SK-N-MC (cell line): ENCODE measurements around the gene PLD1.

Experiments used
- EZH2 ChIP-seq: fragments of 200-600 bp; sonication (generic); IDR thresholded peaks from one replicate; pipeline ENCODE4 v1.6.1; 2017; ENCODE audit warnings: antibody characterized with exemption
- POLR2AphosphoS5 ChIP-seq: IDR thresholded peaks from 2 replicates; pipeline ENCODE4 v1.6.1; 2012; ENCODE audit warnings: mild to moderate bottlenecking, low read depth, low read length, borderline replicate concordance

DNA sequence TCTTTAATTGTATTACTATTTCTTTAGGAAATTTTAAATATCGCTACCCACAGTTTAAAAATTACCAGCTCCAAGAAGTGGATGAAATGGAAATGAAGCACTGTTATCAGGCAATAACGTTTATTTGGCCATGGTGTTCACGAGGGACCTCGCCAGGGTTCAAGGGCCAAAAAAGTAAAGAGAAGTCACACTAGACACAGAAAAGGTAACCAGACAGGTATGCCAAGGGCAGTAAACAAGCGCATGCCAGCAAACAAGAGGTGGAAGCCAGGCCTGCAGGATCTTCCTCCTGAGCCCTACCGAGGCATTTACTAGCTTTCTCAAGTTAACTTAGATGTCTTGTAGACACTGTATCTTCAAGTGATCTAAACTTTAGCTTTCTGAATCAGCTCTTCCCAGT, 113.5 kb downstream of the PLD1 start:
- no peak for TF ChIP-seq EZH2
- TF ChIP-seq POLR2AphosphoS5: no peak
